Fibroblast of villous mesenchyme (primary cell): ENCODE results near the gene SLC25A39. TPM values are rescaled to one million over a fixed set of nuclear protein-coding genes. Genes with fewer than 3 reads are reported as not detected.

Experiments used
- DNase-seq: peaks from one replicate; pipeline ENCODE4 v3.0.0-alpha.2; 2010; ENCODE audit warnings: low read depth
- H3K4me3 ChIP-seq: 2 replicates; pipeline ENCODE4 v1.5.1; 2011; ENCODE audit warnings: low read depth, mild to moderate bottlenecking, low read length
- total RNA-seq: library from RNA; depleted of rRNA; stranded (reverse); fragments of >200 nt; gene quantifications from 2 replicates; pipeline ENCODE4 v1.2.3, GENCODE V29; 2012
- TF ChIP-seq, protein P1 (sequence below): IDR thresholded peaks from 2 replicates; pipeline ENCODE4 v1.5.1; 2012; ENCODE audit warnings: low read depth, mild to moderate bottlenecking, low read length; ENCODE audit not compliant: insufficient read depth

The SLC25A39 gene
- total RNA-seq, 1 donor: 61.7 TPM

DNA sequence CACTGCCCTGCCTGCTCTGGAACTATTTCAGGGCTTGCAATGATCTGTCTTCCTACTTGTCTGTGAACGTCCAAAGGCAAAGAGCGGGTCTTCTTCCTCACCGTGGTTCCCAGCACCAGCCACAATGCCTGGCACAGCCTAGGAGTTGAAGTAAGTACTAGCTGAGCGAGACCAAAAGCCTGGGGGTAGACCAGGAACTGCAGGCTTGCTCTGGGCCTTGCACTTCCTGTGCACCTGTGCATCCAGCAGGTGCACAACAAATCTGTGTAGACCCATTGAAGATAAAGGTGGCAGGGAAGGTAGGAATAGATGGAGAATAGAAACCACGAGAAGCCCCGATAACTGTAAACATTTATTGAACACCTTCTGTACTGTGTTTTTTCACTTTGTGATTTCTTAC lies 34.4 kb upstream of the SLC25A39 start:
- TF ChIP-seq, protein P1, sequence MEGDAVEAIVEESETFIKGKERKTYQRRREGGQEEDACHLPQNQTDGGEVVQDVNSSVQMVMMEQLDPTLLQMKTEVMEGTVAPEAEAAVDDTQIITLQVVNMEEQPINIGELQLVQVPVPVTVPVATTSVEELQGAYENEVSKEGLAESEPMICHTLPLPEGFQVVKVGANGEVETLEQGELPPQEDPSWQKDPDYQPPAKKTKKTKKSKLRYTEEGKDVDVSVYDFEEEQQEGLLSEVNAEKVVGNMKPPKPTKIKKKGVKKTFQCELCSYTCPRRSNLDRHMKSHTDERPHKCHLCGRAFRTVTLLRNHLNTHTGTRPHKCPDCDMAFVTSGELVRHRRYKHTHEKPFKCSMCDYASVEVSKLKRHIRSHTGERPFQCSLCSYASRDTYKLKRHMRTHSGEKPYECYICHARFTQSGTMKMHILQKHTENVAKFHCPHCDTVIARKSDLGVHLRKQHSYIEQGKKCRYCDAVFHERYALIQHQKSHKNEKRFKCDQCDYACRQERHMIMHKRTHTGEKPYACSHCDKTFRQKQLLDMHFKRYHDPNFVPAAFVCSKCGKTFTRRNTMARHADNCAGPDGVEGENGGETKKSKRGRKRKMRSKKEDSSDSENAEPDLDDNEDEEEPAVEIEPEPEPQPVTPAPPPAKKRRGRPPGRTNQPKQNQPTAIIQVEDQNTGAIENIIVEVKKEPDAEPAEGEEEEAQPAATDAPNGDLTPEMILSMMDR: no peak

DNA sequence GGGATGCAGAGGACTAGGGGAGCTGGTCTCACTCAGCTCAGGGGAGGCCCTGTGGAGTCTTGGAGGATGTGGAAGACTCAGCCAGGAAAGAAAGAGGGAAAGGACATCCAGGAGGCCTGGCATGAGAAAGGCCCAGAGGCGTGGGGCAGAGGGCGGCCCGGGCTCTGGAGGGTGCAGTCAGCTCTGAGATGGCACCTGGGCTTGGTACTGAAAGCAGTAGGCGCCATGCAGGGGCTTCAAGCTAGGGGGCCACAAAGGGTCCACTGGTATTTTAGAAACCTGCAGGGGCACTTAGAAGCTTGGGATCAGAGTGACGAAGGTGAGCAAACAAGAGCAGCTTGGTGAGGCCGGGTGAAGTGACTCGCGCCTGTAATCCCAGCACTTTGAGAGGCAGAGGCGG lies 33.4 kb upstream of the SLC25A39 start:
- DNase-seq: no peak
- no peak overlapping the region for H3K4me3 ChIP-seq
- TF ChIP-seq, protein P1: no peak

More for the DNA sequence above, 34.4 kb upstream of the SLC25A39 start:
- no peak for DNase-seq
- no peak overlapping the region for H3K4me3 ChIP-seq

GRCh38 chr17:44356241-44356640 lies 31.6 kb upstream of the SLC25A39 start:
- TF ChIP-seq, protein P1: no peak
- no peak for DNase-seq

GRCh38 chr17:44355642-44356099 lies 31.0 kb upstream of the SLC25A39 start:
- no peak overlapping the region for H3K4me3 ChIP-seq
- TF ChIP-seq, protein P1: no peak
- DNase-seq: no peak

More at GRCh38 chr17:44356241-44356640, 31.6 kb upstream of the SLC25A39 start:
- H3K4me3 ChIP-seq: no peak overlapping the region

DNA sequence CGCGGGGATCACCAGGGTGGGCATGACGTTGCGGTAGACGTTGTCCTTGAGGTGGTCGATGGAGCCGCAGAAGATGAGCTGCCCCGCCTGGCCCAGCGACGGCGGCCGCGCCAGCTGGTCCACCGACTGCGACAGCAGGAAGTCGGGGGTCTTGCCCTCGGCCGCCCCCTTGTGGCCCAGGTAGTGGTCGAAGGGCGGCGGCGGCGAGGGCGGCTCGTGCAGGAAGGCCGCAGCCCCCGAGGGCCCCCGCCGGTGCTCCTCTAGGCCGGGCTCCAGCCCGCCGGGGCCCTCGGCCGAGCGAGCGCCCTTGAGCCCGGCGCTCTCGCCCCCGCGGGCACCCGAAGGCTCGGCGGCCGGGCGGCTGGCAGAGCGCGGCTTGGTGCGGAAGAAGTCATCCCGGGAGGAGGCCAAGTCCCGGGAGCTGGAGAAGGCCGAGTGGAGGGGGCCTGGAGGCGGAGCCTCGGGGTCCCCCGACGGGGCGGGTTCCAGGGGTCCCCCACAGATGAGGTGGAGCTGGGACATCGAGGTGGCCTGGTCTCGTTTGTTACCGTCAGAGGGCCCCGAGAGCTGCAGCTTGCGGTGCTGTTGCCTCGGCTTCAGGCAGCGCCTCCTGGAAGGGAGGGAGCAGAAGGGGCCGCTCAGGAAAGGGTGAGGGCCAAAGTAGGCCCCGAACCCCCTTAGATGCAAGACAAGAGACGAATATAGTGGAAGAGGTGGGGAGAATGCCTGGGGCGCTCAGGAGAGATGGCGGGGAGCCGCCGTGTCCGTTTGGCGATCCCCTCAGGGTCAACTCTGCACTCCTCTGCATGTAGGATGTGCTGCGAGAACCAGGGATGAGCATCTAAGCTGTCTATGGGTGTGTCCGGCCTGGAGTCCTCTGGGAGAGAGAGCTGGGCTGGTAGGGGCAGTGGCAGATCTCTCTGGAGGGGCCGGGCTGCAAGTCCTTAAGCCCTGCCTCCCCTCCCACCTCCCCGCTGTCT lies 30.2 kb upstream of the SLC25A39 start:
- TF ChIP-seq, protein P1: peak; percentile 23
- no peak overlapping the region for H3K4me3 ChIP-seq
- no peak for DNase-seq

DNA sequence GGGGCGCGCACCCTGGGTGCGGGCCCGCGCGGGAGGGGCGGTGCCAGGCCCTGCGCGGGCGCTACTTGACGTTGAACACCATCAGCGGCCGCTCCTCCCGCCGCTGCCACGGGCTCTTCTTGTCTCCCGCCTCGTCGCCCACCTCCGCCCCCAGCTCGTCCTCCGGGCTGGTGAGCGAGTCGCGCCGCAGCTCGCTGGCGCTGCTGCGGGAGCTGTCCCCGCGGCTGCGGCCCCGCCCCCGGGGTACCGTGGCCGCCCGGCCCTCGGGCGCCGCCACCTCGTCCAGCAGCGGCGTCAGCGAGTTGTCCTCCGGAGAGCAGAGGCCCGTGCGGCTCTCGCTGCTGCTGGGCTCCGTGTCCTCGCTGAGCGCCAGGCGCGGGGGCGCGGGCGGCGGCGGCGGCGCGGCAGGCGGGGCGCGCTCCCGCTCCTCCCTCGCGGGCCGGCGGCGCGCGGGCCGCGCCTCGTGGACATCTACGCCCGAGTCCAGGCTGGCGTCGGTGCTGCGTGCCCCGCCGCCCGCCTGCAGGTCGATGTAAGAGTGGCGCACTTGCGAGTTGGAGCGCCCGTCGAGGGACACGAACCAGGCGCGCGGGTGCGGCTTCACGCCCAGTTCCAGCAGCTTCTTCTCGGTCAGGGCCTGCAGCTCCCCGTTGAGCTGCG lies 29.2 kb upstream of the SLC25A39 start:
- H3K4me3 ChIP-seq: no peak overlapping the region
- TF ChIP-seq, protein P1: no peak
- DNase-seq: no peak
